Parathyroid adenoma (tissue), 2 donors: ENCODE results near the gene GNB1L.

ENCODE experiments used
- H2AFZ ChIP-seq: fragments of 300-600 bp; sonication (generic); one replicate; pipeline ENCODE4 v1.7.0; 2017; ENCODE audit warnings: antibody characterized with exemption, mild to moderate bottlenecking
- H3K27ac ChIP-seq: fragments of 300-600 bp; sonication (generic); one replicate; pipeline ENCODE4 v1.7.0; 2017
- H3K27me3 ChIP-seq: fragments of 300-600 bp; sonication (generic); one replicate; pipeline ENCODE4 v1.7.0; 2017; ENCODE audit warnings: low read length; ENCODE audit not compliant: control insufficient read depth, insufficient read depth
- H3K36me3 ChIP-seq: fragments of 300-600 bp; sonication (generic); one replicate; pipeline ENCODE4 v1.7.0; 2017; ENCODE audit warnings: low read length; ENCODE audit not compliant: control insufficient read depth, insufficient read depth
- H3K4me1 ChIP-seq: fragments of 300-600 bp; sonication (generic); one replicate; pipeline ENCODE4 v1.7.0; 2017; ENCODE audit warnings: control low read depth
- H3K4me2 ChIP-seq: fragments of 300-600 bp; sonication (generic); one replicate; pipeline ENCODE4 v1.7.0; 2017; ENCODE audit warnings: low read length
- H3K4me3 ChIP-seq: fragments of 300-600 bp; sonication (generic); one replicate; pipeline ENCODE4 v1.7.0; 2017; ENCODE audit warnings: low read depth, low read length
- H3K79me2 ChIP-seq: fragments of 300-600 bp; sonication (generic); one replicate; pipeline ENCODE4 v1.7.0; 2017; ENCODE audit warnings: control low read depth
- H3K9ac ChIP-seq: fragments of 300-600 bp; sonication (generic); one replicate; pipeline ENCODE4 v1.7.0; 2017; ENCODE audit warnings: mild to moderate bottlenecking
- H3K9me3 ChIP-seq: fragments of 300-600 bp; sonication (generic); one replicate; pipeline ENCODE4 v1.7.0; 2017; ENCODE audit warnings: low read length; ENCODE audit not compliant: control insufficient read depth
- CTCF ChIP-seq: fragments of 300-600 bp; sonication (generic); IDR thresholded peaks from one replicate; pipeline ENCODE4 v1.7.0; 2017; ENCODE audit warnings: antibody characterized with exemption, mild to moderate bottlenecking
- donor health status: primary hyperparathyroidism.

GNB1L gene

GRCh38 chr22:19814428-19814827 lies 40.2 kb downstream of the GNB1L start:
- no peaks in the 10 kb centered on the region for H3K36me3 ChIP-seq
- H3K4me2 ChIP-seq = no peak overlapping the region
- H3K79me2 ChIP-seq = no peaks in the 10 kb centered on the region
- no peaks in the 10 kb centered on the region for H3K27me3 ChIP-seq
- no peak overlapping the region for H2AFZ ChIP-seq
- no peak for TF ChIP-seq CTCF
- H3K27ac ChIP-seq = no peak overlapping the region
- H3K4me3 ChIP-seq = no peak overlapping the region
- no peaks in the 10 kb centered on the region for H3K9me3 ChIP-seq
- no peaks in the 10 kb centered on the region for H3K4me1 ChIP-seq
- no peak overlapping the region for H3K9ac ChIP-seq

- no peak overlapping the region for H3K9ac ChIP-seq
- no peak overlapping the region for H3K4me3 ChIP-seq
- H3K27me3 ChIP-seq = no peaks in the 10 kb centered on the region
- H3K27ac ChIP-seq = no peak overlapping the region
- no peaks in the 10 kb centered on the region for H3K4me1 ChIP-seq
- no peaks in the 10 kb centered on the region for H3K9me3 ChIP-seq
- H3K79me2 ChIP-seq = no peaks in the 10 kb centered on the region
- H2AFZ ChIP-seq = no peak overlapping the region
- H3K36me3 ChIP-seq = no peaks in the 10 kb centered on the region
- no peak overlapping the region for H3K4me2 ChIP-seq
- TF ChIP-seq CTCF = no peak
These were observed 41.8 kb downstream of the GNB1L start for GRCh38 chr22:19812910-19813309.

GRCh38 chr22:19811811-19812771 lies 42.6 kb downstream of the GNB1L start:
- Histone ChIP-seq H3K79me2 (no peaks in the 10 kb centered on the region), H3K27me3 (no peaks in the 10 kb centered on the region), H3K4me2 (no peak overlapping the region), H2AFZ (no peak overlapping the region), H3K36me3 (no peaks in the 10 kb centered on the region), H3K4me3 (no peak overlapping the region), H3K9ac (no peak overlapping the region), H3K27ac (no peak overlapping the region), H3K4me1 (no peaks in the 10 kb centered on the region), H3K9me3 (no peaks in the 10 kb centered on the region)
- TF ChIP-seq CTCF = no peak

GRCh38 chr22:19811211-19811621 lies 43.5 kb downstream of the GNB1L start:
- Histone ChIP-seq H3K4me1 (no peaks in the 10 kb centered on the region), H3K27me3 (no peaks in the 10 kb centered on the region), H3K27ac (no peak overlapping the region)

More at GRCh38 chr22:19811211-19811621, 43.5 kb downstream of the GNB1L start:
- TF ChIP-seq CTCF = no peak
- H3K79me2 ChIP-seq = no peaks in the 10 kb centered on the region
- H3K9ac ChIP-seq = no peak overlapping the region
- no peak overlapping the region for H3K4me3 ChIP-seq
- H3K36me3 ChIP-seq = no peaks in the 10 kb centered on the region
- no peak overlapping the region for H2AFZ ChIP-seq
- H3K9me3 ChIP-seq = no peaks in the 10 kb centered on the region
- H3K4me2 ChIP-seq = no peak overlapping the region
